ENCODE data around the gene PCNT.
"Not testable (repeated sequence)": the region's sequence is repeated elsewhere in the genome, so short reads cannot be mapped to it uniquely, and the experiment has no call there.

Gene PCNT

DNA sequence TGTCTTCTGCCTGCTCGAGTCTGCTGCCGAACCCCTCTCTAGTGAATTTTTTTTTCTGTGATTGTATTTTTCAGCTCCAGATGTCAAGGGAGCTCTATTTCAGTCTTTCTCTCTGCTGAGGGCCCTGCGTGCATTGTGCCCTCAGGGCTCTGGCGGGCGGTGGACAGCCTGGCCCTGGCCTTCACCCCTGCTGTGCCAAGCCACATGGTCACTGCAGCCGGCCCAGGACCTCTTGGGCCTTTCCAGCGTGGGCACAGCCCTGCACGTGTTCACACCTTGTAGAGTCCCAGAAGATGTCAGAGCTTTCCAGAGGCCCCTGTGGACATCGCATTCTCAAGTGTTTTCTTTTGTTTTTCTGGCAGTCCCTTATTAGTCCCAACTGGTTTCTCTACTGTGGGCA is 55.7 kb downstream of the PCNT start:
- no peak for DNase-seq (ENCODE audit: low read depth in 3 of 3)

DNA sequence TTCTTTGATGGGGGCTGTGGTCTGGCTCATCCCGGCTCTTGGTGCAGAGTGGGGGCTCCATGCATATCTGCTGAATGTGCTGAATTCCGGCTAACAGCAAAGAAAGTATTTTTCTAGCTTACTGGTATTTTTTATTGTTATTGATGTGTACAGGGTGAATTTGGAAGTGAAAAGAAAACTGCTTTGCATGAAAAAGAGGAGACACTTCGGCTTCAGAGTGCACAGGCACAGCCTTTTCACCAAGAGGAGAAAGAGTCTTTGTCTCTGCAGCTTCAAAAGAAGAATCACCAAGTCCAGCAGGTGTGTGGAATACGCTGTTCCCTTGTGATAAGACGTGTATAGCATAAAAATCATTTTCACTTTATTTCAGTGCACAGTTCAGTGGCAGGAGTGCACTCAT is 57.6 kb downstream of the PCNT start:
- DNase-seq (ENCODE audit: low read depth in 3 of 3), result no peak

GRCh38 chr21:46384556-46384955 is 60.6 kb downstream of the PCNT start:
- no peak for DNase-seq (ENCODE audit: low read depth in 3 of 3)

- DNase-seq (ENCODE audit: low read depth in 3 of 3), result no peak
Observed at GRCh38 chr21:46385846-46386733, 62.1 kb downstream of the PCNT start.

DNA sequence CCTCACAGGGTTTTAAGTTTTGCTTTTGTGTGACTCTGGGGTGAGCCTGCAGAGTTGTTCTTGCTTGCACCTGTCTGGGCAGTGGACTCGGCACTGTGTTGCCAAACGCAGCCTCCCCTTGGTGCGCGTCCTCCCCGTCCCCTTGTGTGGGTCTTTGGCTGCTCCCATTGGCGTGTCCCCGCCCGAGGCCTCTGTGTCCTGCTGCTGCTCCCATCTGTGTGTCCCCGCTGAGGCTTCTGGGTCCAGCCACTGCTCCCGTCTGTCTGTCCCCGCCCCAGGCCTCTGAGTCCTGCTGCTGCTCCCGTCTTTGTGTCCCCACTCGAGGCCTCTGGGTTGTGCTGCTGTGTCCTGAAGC is 62.8 kb downstream of the PCNT start:
- no peak for DNase-seq (ENCODE audit: low read depth in 3 of 3)

DNA sequence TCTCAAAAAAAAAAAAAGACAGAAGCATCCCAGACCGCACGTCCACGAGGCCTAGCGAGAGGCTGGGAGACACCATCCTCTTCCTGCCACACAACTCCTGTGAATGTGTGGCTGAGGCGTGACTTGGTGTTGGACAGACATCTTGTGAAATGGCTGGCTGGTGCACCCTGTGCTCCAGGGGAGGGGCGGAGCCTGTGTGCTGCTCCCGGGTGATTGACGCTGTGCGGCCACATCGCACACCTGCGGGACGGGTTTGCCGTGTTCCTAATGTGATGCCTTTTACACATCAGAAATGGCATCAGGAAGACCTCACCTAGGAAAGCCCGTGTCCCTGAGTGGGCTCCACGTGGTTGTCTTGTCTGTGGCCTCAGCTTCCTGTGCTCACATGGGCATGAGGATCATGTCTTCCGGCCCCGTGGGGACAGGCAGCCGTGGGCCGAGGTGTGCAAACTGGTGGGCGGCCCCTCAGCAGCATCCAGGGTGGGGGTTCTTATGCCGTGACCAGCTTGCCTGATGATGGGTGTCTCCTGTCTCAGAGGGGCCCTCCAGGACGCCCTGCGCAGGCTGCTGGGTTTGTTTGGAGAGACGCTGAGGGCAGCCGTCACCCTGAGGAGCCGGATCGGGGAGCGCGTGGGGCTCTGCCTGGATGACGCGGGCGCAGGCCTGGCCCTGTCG is 64.4 kb downstream of the PCNT start:
- no peak for DNase-seq (ENCODE audit: low read depth in 3 of 3)

GRCh38 chr21:46388896-46389295 is 64.9 kb downstream of the PCNT start:
- no peak for DNase-seq (ENCODE audit: low read depth in 3 of 3)

DNA sequence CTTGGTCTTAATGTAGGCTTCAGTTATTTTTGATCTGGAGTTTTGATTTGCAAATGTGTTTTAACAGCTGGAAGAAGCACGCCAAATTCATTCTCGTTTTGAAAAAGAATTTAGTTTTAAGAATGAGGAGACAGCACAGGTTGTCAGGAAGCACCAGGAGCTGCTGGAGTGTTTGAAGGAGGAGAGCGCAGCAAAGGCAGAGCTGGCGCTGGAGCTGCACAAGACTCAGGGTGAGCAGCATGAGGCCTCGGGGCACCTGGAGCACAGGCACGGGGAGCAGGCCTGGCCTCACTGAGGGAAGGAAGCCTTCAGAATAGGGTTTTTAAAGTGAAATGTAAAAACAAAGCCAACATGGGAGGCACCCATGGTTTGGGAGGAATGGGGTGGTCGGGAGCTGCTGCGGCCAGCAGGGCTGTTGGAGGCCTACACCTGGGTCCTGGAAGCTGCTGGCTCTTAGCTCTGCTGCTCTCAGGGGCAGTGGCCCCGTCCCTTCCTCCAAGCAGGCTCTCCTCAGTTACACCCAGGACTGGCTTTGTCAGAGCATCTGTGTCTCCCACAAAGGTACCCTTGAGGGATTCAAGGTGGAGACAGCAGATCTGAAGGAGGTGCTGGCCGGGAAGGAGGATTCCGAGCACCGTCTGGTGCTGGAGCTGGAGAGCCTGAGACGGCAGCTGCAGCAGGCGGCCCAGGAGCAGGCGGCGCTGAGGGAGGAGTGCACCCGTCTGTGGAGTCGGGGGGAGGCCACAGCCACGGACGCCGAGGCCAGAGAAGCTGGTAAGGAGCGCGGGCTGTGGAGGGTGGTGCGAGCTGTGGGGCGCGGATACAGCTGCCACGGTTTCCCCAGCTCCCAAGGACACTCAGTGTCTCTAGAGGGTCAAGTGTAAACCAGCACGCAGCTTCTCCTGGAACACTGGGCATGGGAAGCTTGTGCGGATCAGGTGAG is 66.9 kb downstream of the PCNT start:
- no peak for DNase-seq (ENCODE audit: low read depth in 3 of 3)

DNA sequence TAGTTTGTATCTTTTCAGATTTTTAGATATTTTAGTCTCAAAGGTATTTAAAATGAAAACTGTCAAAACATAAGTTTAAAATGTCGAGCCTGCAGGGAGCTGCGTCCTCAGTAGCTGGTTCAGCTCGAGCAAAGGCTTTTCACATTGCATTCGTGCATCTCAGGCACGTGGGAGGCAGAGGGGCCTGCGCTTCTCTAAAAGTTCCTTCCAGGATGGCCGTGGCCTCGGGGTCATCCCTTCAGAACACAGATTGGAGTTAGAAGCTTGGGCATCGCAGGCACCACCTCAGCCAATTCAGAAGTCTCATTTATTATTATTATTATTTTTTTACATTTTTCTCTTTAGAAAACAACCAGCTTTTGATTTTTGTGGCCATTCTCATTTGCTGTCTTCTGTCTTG is 67.8 kb downstream of the PCNT start:
- no peak for DNase-seq (ENCODE audit: low read depth in 3 of 3)

GRCh38 chr21:46392921-46393320 is 69.0 kb downstream of the PCNT start:
- no peak for DNase-seq (ENCODE audit: low read depth in 3 of 3)

GRCh38 chr21:46393451-46393940 is 69.5 kb downstream of the PCNT start:
- DNase-seq (ENCODE audit: low read depth in 3 of 3), result no peak

- DNase-seq (ENCODE audit: low read depth in 3 of 3), result no peak
Observed at GRCh38 chr21:46393941-46394594, 70.1 kb downstream of the PCNT start.

- DNase-seq (ENCODE audit: low read depth in 3 of 3), result no peak
Observed at GRCh38 chr21:46394595-46395104, 70.7 kb downstream of the PCNT start.

DNA sequence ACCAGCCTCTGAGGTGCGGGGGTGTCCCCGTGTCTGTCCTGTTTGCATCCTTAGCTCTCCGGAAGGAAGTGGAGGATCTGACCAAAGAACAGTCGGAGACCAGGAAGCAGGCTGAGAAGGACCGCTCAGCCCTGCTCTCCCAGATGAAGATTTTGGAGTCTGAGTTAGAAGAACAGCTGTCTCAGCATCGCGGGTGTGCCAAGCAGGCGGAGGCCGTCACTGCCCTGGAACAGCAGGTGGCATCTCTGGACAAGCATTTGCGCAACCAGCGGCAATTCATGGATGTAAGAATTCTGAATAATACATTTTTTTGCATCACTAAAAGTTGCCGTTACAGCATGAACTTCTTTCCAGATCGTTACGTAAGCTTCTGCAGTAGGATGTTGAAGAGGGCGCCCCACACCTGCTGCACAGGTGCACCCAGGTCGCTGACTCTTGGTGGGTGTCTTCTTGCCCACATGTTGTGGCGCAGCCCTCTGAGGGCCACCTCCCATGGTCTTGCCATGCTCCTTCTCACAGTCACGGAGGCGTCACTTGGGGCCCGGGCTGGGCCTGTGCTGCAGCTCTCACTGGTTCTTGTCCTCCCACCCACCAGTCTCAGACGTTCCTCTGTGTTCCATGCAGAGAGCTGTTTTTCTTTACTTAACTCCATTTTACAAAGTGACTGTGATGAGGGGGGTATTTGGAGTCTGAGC is 73.4 kb downstream of the PCNT start:
- DNase-seq (ENCODE audit: low read depth in 3 of 3), result no peak

- DNase-seq (ENCODE audit: low read depth in 3 of 3), result no peak
Observed at GRCh38 chr21:46397993-46398392, 74.0 kb downstream of the PCNT start.

- DNase-seq (ENCODE audit: low read depth in 3 of 3), result no peak
Observed at GRCh38 chr21:46399129-46399528, 75.2 kb downstream of the PCNT start.

- no peak for DNase-seq (ENCODE audit: low read depth in 3 of 3)
Observed at GRCh38 chr21:46399686-46400085, 75.7 kb downstream of the PCNT start.

DNA sequence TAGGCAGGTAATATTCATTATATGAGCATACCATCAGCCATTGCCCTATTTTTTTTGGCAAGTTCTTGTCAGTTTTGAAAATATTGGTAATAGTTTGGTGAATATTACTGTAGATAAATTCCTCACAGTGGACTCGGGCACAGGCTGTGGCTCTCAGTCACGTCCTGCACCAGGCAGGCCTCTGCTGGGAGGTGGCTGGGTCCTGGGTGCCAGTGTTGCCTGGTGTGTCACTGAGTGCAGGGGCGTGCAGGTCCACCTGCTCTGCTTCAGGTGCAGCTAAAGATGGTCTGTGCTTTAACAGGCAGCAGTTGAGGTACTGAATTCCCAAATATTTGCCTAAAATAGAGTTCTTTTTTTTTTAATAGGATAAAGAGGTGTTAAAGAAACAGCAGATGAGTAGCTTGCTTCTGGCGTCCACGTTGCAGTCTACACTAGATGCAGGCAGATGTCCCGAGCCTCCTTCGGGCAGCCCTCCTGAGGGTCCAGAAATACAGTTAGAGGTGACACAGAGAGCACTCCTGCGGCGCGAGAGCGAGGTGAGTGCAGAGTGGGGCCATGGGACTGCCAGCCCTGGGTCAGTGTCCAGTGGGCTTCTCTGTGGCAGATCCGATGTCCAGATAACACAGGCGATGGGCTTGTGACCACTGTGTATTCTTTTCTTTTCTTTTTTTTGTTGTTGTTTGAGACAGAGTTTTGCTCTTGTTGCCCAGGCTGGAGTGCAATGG is 77.4 kb downstream of the PCNT start:
- no peak for DNase-seq (ENCODE audit: low read depth in 3 of 3)

- DNase-seq (ENCODE audit: low read depth in 3 of 3), result no peak
Observed at GRCh38 chr21:46402421-46402820, 78.5 kb downstream of the PCNT start.

- DNase-seq (ENCODE audit: low read depth in 3 of 3), result not testable (repeated sequence)
Observed at GRCh38 chr21:46403234-46403811, 79.4 kb downstream of the PCNT start.
